Measurements from ENCODE around the gene SIPA1L3.

- TF ChIP-seq ZC3H10 (CRISPR knock-in tag; IDR thresholded peaks at IDR 0.05) (no peak), ZFP3 (CRISPR knock-in tag; IDR thresholded peaks at IDR 0.05) (no peak)
Observed at GRCh38 chr19:37946132-37946531, 39.1 kb downstream of the SIPA1L3 start.
